Measurements from ENCODE around the gene KRTAP12-2.

- TF ChIP-seq CTCF (IDR thresholded peaks at IDR 0.05): no peak
- TF ChIP-seq POLR2A (IDR thresholded peaks at IDR 0.05): no peak
These were observed 42.2 kb upstream of the KRTAP12-2 start for GRCh38 chr21:44708866-44709425.
